Measurements from ENCODE around the gene MYO3B. TPM values are rescaled to one million over a fixed set of nuclear protein-coding genes. Genes with fewer than 3 reads are reported as not detected.

Gene MYO3B
- polyA plus RNA-seq, 1 donor (not counting 4 experiments of a cell fraction or from before 2014, with no cell fraction given) = 4.4 TPM

DNA sequence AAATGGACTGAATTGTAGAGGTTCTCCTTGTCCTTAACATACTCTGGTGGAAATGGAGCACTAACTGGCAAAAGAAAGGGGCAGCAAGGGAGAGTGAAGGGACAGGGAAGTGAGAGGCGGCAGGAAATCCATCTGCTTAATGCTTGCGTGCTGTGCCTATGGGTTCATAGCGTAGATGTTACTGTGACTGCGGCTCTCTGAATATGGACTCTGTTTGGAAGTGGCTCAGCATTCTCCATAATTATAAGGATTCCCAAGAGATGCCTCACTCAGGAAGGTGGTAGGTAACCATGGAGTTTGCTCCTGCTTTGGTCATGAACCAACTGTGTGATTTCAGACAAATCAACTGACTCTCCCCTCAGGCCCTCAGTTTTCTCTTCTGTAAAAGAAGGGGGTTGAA, 50.0 kb downstream of the MYO3B start:
- H3K27ac ChIP-seq (ENCODE audit: control insufficient read depth, insufficient read depth, low read length) = no peak overlapping the region
- peaks cover 0 to 4% of the 10 kb centered on the region in 2 experiments for H3K36me3 ChIP-seq (ENCODE audit: control insufficient read depth in 2 of 2, extremely low read depth in 1 of 2, insufficient read depth in 2 of 2, low read length in 2 of 2)
- no peaks in the 10 kb centered on the region for H3K9me3 ChIP-seq (ENCODE audit: control insufficient read depth, low read depth, low read length)
- H3K4me3 ChIP-seq (ENCODE audit: control insufficient read depth in 2 of 3, extremely low read depth in 1 of 3, insufficient read depth in 2 of 3, low read depth in 1 of 3, low read length in 3 of 3) = no peak overlapping the region
- no peak overlapping the region for H3K9ac ChIP-seq (ENCODE audit: control insufficient read depth, extremely low read depth, insufficient read depth, low read length)
- no peaks in the 10 kb centered on the region for H3K79me2 ChIP-seq (ENCODE audit: control insufficient read depth, insufficient read depth, low read length)
- H3K9me1 ChIP-seq (ENCODE audit: control insufficient read depth, extremely low read depth, insufficient read depth, low read length) = no peaks in the 10 kb centered on the region
- H3K4me1 ChIP-seq (ENCODE audit: control insufficient read depth, extremely low read depth, insufficient read depth, low read length) = peaks cover 4% of the 10 kb centered on the region
- no peaks in the 10 kb centered on the region for H3K27me3 ChIP-seq (ENCODE audit: control insufficient read depth, extremely low read depth, insufficient read depth, low read length)
- no peak for FAIRE-seq
- no peak overlapping the region for H2AFZ ChIP-seq (ENCODE audit: control insufficient read depth, low read length)
- dilution Hi-C loops (cut with MboI; ENCODE audit: extremely low pct_ligation_motif_present, low sequenced_read_pairs) = no loop called here
- no peak overlapping the region for H3K4me2 ChIP-seq (ENCODE audit: control insufficient read depth, extremely low read depth, insufficient read depth, low read depth, low read length)
- DNase-seq (ENCODE audit: low read depth, low spot score) = no peak
- H4K20me1 ChIP-seq (ENCODE audit: control insufficient read depth, extremely low read depth, insufficient read depth, low read length) = no peaks in the 10 kb centered on the region
- TF ChIP-seq, protein P1, sequence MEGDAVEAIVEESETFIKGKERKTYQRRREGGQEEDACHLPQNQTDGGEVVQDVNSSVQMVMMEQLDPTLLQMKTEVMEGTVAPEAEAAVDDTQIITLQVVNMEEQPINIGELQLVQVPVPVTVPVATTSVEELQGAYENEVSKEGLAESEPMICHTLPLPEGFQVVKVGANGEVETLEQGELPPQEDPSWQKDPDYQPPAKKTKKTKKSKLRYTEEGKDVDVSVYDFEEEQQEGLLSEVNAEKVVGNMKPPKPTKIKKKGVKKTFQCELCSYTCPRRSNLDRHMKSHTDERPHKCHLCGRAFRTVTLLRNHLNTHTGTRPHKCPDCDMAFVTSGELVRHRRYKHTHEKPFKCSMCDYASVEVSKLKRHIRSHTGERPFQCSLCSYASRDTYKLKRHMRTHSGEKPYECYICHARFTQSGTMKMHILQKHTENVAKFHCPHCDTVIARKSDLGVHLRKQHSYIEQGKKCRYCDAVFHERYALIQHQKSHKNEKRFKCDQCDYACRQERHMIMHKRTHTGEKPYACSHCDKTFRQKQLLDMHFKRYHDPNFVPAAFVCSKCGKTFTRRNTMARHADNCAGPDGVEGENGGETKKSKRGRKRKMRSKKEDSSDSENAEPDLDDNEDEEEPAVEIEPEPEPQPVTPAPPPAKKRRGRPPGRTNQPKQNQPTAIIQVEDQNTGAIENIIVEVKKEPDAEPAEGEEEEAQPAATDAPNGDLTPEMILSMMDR (optimal IDR thresholded peaks at IDR 0.05 in 1 of 3, IDR thresholded peaks at IDR 0.05 in 1 of 3, conservative IDR thresholded peaks at IDR 0.05 in 1 of 3; ENCODE audit: extremely low read depth in 1 of 3, insufficient read depth in 2 of 3, low read length in 3 of 3) = no peak
- no peak for TF ChIP-seq EZH2 (IDR thresholded peaks at IDR 0.05; ENCODE audit: low read length)

DNA sequence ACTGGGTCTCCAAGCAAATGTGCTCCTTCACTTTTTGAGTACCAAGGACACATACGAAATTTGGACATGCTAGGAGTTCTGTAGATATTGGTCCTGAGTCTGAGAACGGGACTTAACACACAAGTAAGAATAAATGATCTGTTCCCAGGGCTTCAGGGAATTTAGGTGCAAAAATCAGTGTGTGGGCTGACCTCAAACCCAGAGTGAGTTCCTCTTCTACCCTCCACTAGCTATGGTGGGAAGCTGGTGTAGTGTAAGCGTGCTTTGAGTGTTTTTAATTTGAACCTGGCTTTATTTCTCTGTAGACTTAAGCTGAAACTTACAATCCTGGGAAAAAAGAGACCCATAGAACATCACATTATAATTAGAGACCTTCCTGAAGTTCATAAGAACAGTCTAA, 50.5 kb downstream of the MYO3B start:
- peaks cover 0 to 4% of the 10 kb centered on the region in 2 experiments for H3K36me3 ChIP-seq (ENCODE audit: control insufficient read depth in 2 of 2, extremely low read depth in 1 of 2, insufficient read depth in 2 of 2, low read length in 2 of 2)
- dilution Hi-C loops (cut with MboI; ENCODE audit: extremely low pct_ligation_motif_present, low sequenced_read_pairs) = no loop called here

More for the DNA sequence above, 50.5 kb downstream of the MYO3B start:
- H4K20me1 ChIP-seq (ENCODE audit: control insufficient read depth, extremely low read depth, insufficient read depth, low read length) = no peaks in the 10 kb centered on the region
- no peak overlapping the region for H3K9ac ChIP-seq (ENCODE audit: control insufficient read depth, extremely low read depth, insufficient read depth, low read length)
- no peak overlapping the region for H3K4me2 ChIP-seq (ENCODE audit: control insufficient read depth, extremely low read depth, insufficient read depth, low read depth, low read length)
- H3K4me3 ChIP-seq (ENCODE audit: control insufficient read depth in 2 of 3, extremely low read depth in 1 of 3, insufficient read depth in 2 of 3, low read depth in 1 of 3, low read length in 3 of 3) = no peak overlapping the region
- no peak for TF ChIP-seq EZH2 (IDR thresholded peaks at IDR 0.05; ENCODE audit: low read length)
- TF ChIP-seq, protein P1 (optimal IDR thresholded peaks at IDR 0.05 in 1 of 3, IDR thresholded peaks at IDR 0.05 in 1 of 3, conservative IDR thresholded peaks at IDR 0.05 in 1 of 3; ENCODE audit: extremely low read depth in 1 of 3, insufficient read depth in 2 of 3, low read length in 3 of 3) = no peak
- H3K4me1 ChIP-seq (ENCODE audit: control insufficient read depth, extremely low read depth, insufficient read depth, low read length) = peaks cover 4% of the 10 kb centered on the region
- no peak overlapping the region for H3K27ac ChIP-seq (ENCODE audit: control insufficient read depth, insufficient read depth, low read length)
- no peak for DNase-seq (ENCODE audit: low read depth, low spot score)
- no peaks in the 10 kb centered on the region for H3K27me3 ChIP-seq (ENCODE audit: control insufficient read depth, extremely low read depth, insufficient read depth, low read length)
- no peak overlapping the region for H2AFZ ChIP-seq (ENCODE audit: control insufficient read depth, low read length)
- H3K9me3 ChIP-seq (ENCODE audit: control insufficient read depth, low read depth, low read length) = no peaks in the 10 kb centered on the region
- H3K79me2 ChIP-seq (ENCODE audit: control insufficient read depth, insufficient read depth, low read length) = no peaks in the 10 kb centered on the region
- H3K9me1 ChIP-seq (ENCODE audit: control insufficient read depth, extremely low read depth, insufficient read depth, low read length) = no peaks in the 10 kb centered on the region
- FAIRE-seq = no peak
